DMS53 (cell line): Measurements from ENCODE around the gene NUFIP1.
"Not testable (repeated sequence)": the region's sequence is repeated elsewhere in the genome, so short reads cannot be mapped to it uniquely, and the experiment has no call there.

Experiments
- DNase-seq: peaks from one replicate; lab custom pipeline; 2025; lab: John Stamatoyannopoulos, UW

The NUFIP1 gene

GRCh38 chr13:44969551-44970484 lies 19.5 kb downstream of the NUFIP1 start:
- DNase-seq = peak; percentile 70

- no peak for DNase-seq
Measured at GRCh38 chr13:44968434-44968815, 20.8 kb downstream of the NUFIP1 start.

GRCh38 chr13:44967704-44968433 lies 21.4 kb downstream of the NUFIP1 start:
- no peak for DNase-seq

GRCh38 chr13:44961997-44962396 lies 27.3 kb downstream of the NUFIP1 start:
- no peak for DNase-seq

GRCh38 chr13:44955406-44955805 lies 33.9 kb downstream of the NUFIP1 start:
- no peak for DNase-seq

GRCh38 chr13:44954224-44954623 lies 35.0 kb downstream of the NUFIP1 start:
- no peak for DNase-seq

GRCh38 chr13:44952671-44953070 lies 36.6 kb downstream of the NUFIP1 start:
- DNase-seq = no peak

- no peak for DNase-seq
Measured at GRCh38 chr13:44951184-44951583, 38.1 kb downstream of the NUFIP1 start.

- DNase-seq = not testable (repeated sequence)
Measured at GRCh38 chr13:44943411-44943810, 45.9 kb downstream of the NUFIP1 start.

GRCh38 chr13:44938854-44939253 lies 50.4 kb downstream of the NUFIP1 start:
- DNase-seq = no peak

- DNase-seq = no peak
Measured at GRCh38 chr13:44936246-44936645, 53.0 kb downstream of the NUFIP1 start.

GRCh38 chr13:44934724-44935123 lies 54.5 kb downstream of the NUFIP1 start:
- DNase-seq = no peak

- no peak for DNase-seq
Measured at GRCh38 chr13:44932850-44933251, 56.4 kb downstream of the NUFIP1 start.

- peak; percentile 4 for DNase-seq
Measured at GRCh38 chr13:44932171-44932849, 57.0 kb downstream of the NUFIP1 start.

GRCh38 chr13:44930963-44931623 lies 58.2 kb downstream of the NUFIP1 start:
- peak; percentile 52 for DNase-seq

- DNase-seq = no peak
Measured at GRCh38 chr13:44930280-44930679, 59.0 kb downstream of the NUFIP1 start.

GRCh38 chr13:44929692-44930091 lies 59.6 kb downstream of the NUFIP1 start:
- no peak for DNase-seq

- DNase-seq = no peak
Measured at GRCh38 chr13:44927968-44928367, 61.3 kb downstream of the NUFIP1 start.

- peak; percentile 94 for DNase-seq
Measured at GRCh38 chr13:44921931-44922758, 67.1 kb downstream of the NUFIP1 start.

GRCh38 chr13:44921246-44921877 lies 67.9 kb downstream of the NUFIP1 start:
- DNase-seq = no peak

GRCh38 chr13:44920013-44920412 lies 69.3 kb downstream of the NUFIP1 start:
- no peak for DNase-seq
